Astrocyte (in vitro differentiated cells and primary cell): Measurements from ENCODE around the gene CYP8B1. TPM values are rescaled to one million over a fixed set of nuclear protein-coding genes. Genes with fewer than 3 reads are reported as not detected.

Experiments used
- DNase-seq: peaks from one replicate; pipeline ENCODE4 v3.0.0-alpha.2; 2010; ENCODE audit warnings: low read depth
- FAIRE-seq: peaks from 2 replicates; lab custom pipeline; 2011; peaks lifted over from hg19 to GRCh38; lab: Jason Lieb, UNC
- H2AFZ ChIP-seq: 2 replicates; pipeline ENCODE4 v1.6.0; 2012; ENCODE audit warnings: low read depth, low read length, inconsistent platforms
- H3K27ac ChIP-seq: 2 replicates; pipeline ENCODE4 v1.5.1; 2011; ENCODE audit warnings: low read depth, low read length, inconsistent platforms
- H3K27me3 ChIP-seq: 2 replicates; pipeline ENCODE4 v1.6.0; 2011; ENCODE audit warnings: low read length, inconsistent platforms; ENCODE audit not compliant: insufficient read depth
- H3K36me3 ChIP-seq: 2 replicates; pipeline ENCODE4 v1.5.1; 2011; ENCODE audit warnings: low read length, inconsistent platforms; ENCODE audit not compliant: insufficient read depth
- H3K4me1 ChIP-seq: 2 replicates; pipeline ENCODE4 v1.5.1; 2011; ENCODE audit warnings: low read length, inconsistent platforms; ENCODE audit not compliant: insufficient read depth
- H3K4me2 ChIP-seq: 2 replicates; pipeline ENCODE4 v1.6.0; 2012; ENCODE audit warnings: low read length, inconsistent platforms
- H3K4me3 ChIP-seq: 2 replicates; pipeline ENCODE4 v1.5.1; 2011; ENCODE audit warnings: low read depth, mild to moderate bottlenecking, low read length, inconsistent platforms; ENCODE audit not compliant: insufficient read depth
- H3K79me2 ChIP-seq: 2 replicates; pipeline ENCODE4 v1.6.0; 2012; ENCODE audit warnings: mild to moderate bottlenecking, low read length, inconsistent platforms; ENCODE audit not compliant: insufficient read depth
- H3K9ac ChIP-seq: 2 replicates; pipeline ENCODE4 v1.6.0; 2012; ENCODE audit warnings: mild to moderate bottlenecking, low read length, inconsistent platforms
- H3K9me3 ChIP-seq: 2 replicates; pipeline ENCODE4 v1.5.1; 2012; ENCODE audit warnings: low read depth, mild to moderate bottlenecking, low read length, inconsistent platforms; ENCODE audit not compliant: insufficient read depth
- H4K20me1 ChIP-seq: 2 replicates; pipeline ENCODE4 v1.6.0; 2012; ENCODE audit warnings: low read length, inconsistent platforms; ENCODE audit not compliant: insufficient read depth
- H3K27ac Mint-ChIP-seq: one replicate; pipeline ENCODE4 v1.8.0; 2021; ENCODE audit warnings: mild to moderate bottlenecking, mixed read lengths; ENCODE audit not compliant: unreplicated experiment
- H3K27me3 Mint-ChIP-seq: one replicate; pipeline ENCODE4 v1.8.0; 2021; ENCODE audit warnings: low read depth, mixed read lengths; ENCODE audit not compliant: unreplicated experiment
- H3K36me3 Mint-ChIP-seq: one replicate; pipeline ENCODE4 v1.8.0; 2021; ENCODE audit warnings: low read depth, mixed read lengths; ENCODE audit not compliant: unreplicated experiment
- H3K4me1 Mint-ChIP-seq: one replicate; pipeline ENCODE4 v1.8.0; 2021; ENCODE audit warnings: low read depth, mixed read lengths; ENCODE audit not compliant: unreplicated experiment
- H3K4me3 Mint-ChIP-seq: one replicate; pipeline ENCODE4 v1.8.0; 2021; ENCODE audit warnings: mild to moderate bottlenecking, moderate library complexity, mixed read lengths; ENCODE audit not compliant: unreplicated experiment
- H3K9me3 Mint-ChIP-seq: one replicate; pipeline ENCODE4 v1.8.0; 2021; ENCODE audit warnings: mild to moderate bottlenecking, mixed read lengths; ENCODE audit not compliant: unreplicated experiment
- CTCF ChIP-seq: IDR thresholded peaks from 2 replicates; pipeline ENCODE4 v1.5.1; 2011; ENCODE audit warnings: low read depth, mild to moderate bottlenecking, inconsistent platforms, low read length, moderate library complexity; ENCODE audit not compliant: insufficient read depth
- EZH2 ChIP-seq: IDR thresholded peaks from 2 replicates; pipeline ENCODE4 v1.6.1; 2012; ENCODE audit warnings: mild to moderate bottlenecking, low read length, inconsistent platforms; ENCODE audit not compliant: insufficient read depth
- total RNA-seq: library from RNA; stranded (reverse); gene quantifications from 2 replicates; pipeline ENCODE4 v1.2.1, GENCODE V29; 2021

The CYP8B1 gene
- total RNA-seq, 1 donor from 2014 or later: not detected

GRCh38 chr3:42853739-42854302, 21.9 kb downstream of the CYP8B1 start:
- no peaks in the 10 kb centered on the region for H4K20me1 ChIP-seq
- no peak overlapping the region for H3K9ac ChIP-seq
- no peak overlapping the region for H3K27ac ChIP-seq
- DNase-seq (no peak), FAIRE-seq (no peak)
- Mint-ChIP-seq H3K36me3 (no peaks in the 10 kb centered on the region), H3K4me1 (peaks cover 23% of the 10 kb centered on the region), H3K27me3 (peaks cover 3% of the 10 kb centered on the region), H3K4me3 (no peak overlapping the region), H3K9me3 (peaks cover under 1% of the 10 kb centered on the region), H3K27ac (peak overlapping the region; percentile 71)
- no peaks in the 10 kb centered on the region for H3K4me1 ChIP-seq
- H3K36me3 ChIP-seq: no peaks in the 10 kb centered on the region
- peaks cover 5% of the 10 kb centered on the region for H3K27me3 ChIP-seq
- no peak overlapping the region for H2AFZ ChIP-seq
- no peaks in the 10 kb centered on the region for H3K9me3 ChIP-seq
- H3K79me2 ChIP-seq: no peaks in the 10 kb centered on the region
- TF ChIP-seq CTCF: no peak
- no peak for TF ChIP-seq EZH2
- no peak overlapping the region for H3K4me3 ChIP-seq
- H3K4me2 ChIP-seq: no peak overlapping the region

- H3K36me3 Mint-ChIP-seq: no peaks in the 10 kb centered on the region
- peaks cover 5% of the 10 kb centered on the region for H3K27me3 ChIP-seq
- TF ChIP-seq CTCF (no peak), EZH2 (no peak)
- DNase-seq: no peak
- no peak overlapping the region for H3K4me3 Mint-ChIP-seq
- FAIRE-seq: no peak
- no peaks in the 10 kb centered on the region for H3K79me2 ChIP-seq
- H3K9me3 ChIP-seq: no peaks in the 10 kb centered on the region
- H3K4me1 Mint-ChIP-seq: peaks cover 23% of the 10 kb centered on the region
- H3K27me3 Mint-ChIP-seq: no peaks in the 10 kb centered on the region
- H3K27ac ChIP-seq: no peak overlapping the region
- H3K36me3 ChIP-seq: no peaks in the 10 kb centered on the region
- no peak overlapping the region for H3K27ac Mint-ChIP-seq
- H3K4me1 ChIP-seq: no peaks in the 10 kb centered on the region
- H2AFZ ChIP-seq: no peak overlapping the region
- no peaks in the 10 kb centered on the region for H4K20me1 ChIP-seq
- H3K4me2 ChIP-seq: no peak overlapping the region
- H3K9ac ChIP-seq: no peak overlapping the region
- no peaks in the 10 kb centered on the region for H3K9me3 Mint-ChIP-seq
- no peak overlapping the region for H3K4me3 ChIP-seq
Measured at GRCh38 chr3:42853056-42853455, 22.6 kb downstream of the CYP8B1 start.

GRCh38 chr3:42852441-42852840, 23.2 kb downstream of the CYP8B1 start:
- TF ChIP-seq EZH2 (no peak), CTCF (no peak)
- H3K4me1 Mint-ChIP-seq: peaks cover 27% of the 10 kb centered on the region
- no peak overlapping the region for H3K4me2 ChIP-seq
- H3K36me3 Mint-ChIP-seq: no peaks in the 10 kb centered on the region
- FAIRE-seq: no peak
- H3K27ac Mint-ChIP-seq: peak overlapping the region; percentile 82
- no peaks in the 10 kb centered on the region for H3K9me3 ChIP-seq
- H3K79me2 ChIP-seq: no peaks in the 10 kb centered on the region
- DNase-seq: no peak
- H3K4me3 ChIP-seq: no peak overlapping the region
- no peak overlapping the region for H3K27ac ChIP-seq
- H3K9me3 Mint-ChIP-seq: no peaks in the 10 kb centered on the region
- H3K4me1 ChIP-seq: no peaks in the 10 kb centered on the region
- no peak overlapping the region for H2AFZ ChIP-seq
- H3K9ac ChIP-seq: no peak overlapping the region
- H3K36me3 ChIP-seq: no peaks in the 10 kb centered on the region
- H4K20me1 ChIP-seq: no peaks in the 10 kb centered on the region
- peak overlapping the region; percentile 6 for H3K4me3 Mint-ChIP-seq
- H3K27me3 Mint-ChIP-seq: no peaks in the 10 kb centered on the region
- H3K27me3 ChIP-seq: peaks cover 5% of the 10 kb centered on the region
